Stimulated activated CD4-positive, alpha-beta T cell treated with anti-CD3 and anti-CD28 coated beads, Interleukin-4, amount 100 ng/mL, for 24 hours (primary cell): ENCODE data around the gene POC1A.

Source experiments
- DNase-seq: peaks from one replicate; pipeline ENCODE4 v3.0.0-alpha.2; 2020

POC1A gene

DNA sequence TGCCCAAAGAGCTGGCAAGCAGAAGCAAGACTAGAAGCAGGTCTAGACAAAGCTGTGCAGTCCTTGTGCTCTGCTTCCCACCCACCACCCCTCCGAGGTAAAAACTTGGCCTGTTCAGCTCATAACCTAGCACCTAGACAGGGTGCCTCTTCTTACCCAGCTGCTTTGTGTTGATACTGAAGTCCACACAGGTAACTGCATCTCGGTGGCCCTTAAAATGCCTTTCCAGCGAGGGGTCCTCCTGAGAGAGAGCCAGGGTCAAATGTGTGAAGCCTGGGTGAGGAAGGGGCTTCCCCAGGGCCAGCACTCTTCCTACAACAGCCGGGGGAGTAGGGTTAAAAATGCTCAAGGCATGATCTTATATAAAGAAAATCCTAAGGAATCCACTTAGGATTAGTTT, 3.4 kb downstream of the POC1A start:
- no peak for DNase-seq

DNA sequence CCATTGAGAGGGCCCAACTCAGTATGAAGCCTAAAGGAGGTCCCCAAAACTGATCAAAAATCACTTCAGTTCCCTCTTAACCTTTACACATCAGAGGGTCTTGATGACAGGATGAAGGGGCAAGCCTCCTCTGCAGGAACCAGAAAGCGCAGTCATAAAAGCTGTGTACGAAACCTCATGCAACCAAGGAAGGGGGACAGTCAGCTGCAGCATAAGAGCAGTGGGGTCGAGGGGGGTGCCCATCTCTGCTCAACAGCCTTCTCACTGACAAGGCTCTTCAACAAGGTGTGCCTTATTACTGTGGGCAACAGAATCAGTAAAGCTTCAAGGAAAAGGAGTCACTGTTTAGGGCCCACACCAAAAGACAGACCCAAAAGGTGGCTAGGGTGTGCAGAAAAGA, 3.9 kb downstream of the POC1A start:
- no peak for DNase-seq

DNA sequence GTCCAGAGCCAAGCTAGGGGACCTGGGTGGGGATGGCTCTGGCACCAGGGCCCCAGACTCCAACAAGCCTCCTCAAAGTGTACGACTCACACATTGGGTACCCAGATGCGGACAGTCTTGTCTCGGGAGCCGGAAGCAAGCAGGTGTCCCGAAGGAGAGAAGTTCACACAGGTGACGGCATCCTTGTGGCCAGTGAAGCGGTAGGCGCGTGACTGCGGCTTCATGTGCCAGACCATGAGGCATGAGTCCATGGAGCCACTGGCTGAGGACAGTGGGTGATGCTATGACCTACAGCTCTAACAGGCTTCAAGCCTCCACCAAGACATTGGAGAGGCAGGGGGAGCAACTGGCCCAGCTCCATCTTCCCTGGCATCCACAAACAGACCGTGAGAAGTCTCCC, 4.5 kb downstream of the POC1A start:
- no peak for DNase-seq

DNA sequence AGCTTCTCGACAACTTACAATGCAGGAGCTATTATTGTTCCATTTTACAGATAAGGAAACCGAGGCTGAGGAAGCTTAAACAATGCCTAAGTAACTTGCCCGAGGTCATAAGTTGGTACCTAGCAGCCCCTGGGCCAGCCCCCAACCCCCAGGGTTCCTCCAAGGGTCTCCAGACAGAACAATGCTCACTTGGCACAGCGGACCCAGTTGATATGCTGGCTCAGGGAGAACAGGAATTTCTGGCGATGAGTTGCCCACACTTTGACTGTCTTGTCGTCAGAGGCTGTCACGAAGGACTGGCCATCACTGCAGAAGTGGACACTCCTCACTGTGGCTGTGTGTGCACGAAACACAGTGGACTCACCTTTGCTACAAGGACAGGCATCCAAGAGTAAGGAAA, 5.2 kb downstream of the POC1A start:
- no peak for DNase-seq

DNA sequence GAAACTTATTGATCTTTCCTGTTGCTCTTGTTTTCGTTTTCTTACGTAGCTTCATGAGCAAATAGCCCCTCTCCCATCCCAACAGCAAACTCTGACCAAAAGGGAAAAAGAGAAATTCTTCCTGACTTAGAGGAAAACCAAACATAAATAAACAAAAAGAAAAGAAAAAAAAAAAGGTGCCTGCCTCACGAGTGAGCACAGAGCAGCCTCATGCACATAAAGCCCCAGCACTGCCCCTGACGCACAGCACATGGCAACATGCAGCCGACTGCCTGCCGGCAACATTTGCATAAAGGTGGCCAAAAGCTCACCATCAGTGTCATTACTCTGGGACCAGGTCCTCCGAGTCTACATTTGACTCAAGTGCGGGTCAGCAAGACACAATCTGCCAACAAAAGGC, 6.4 kb downstream of the POC1A start:
- no peak for DNase-seq

DNA sequence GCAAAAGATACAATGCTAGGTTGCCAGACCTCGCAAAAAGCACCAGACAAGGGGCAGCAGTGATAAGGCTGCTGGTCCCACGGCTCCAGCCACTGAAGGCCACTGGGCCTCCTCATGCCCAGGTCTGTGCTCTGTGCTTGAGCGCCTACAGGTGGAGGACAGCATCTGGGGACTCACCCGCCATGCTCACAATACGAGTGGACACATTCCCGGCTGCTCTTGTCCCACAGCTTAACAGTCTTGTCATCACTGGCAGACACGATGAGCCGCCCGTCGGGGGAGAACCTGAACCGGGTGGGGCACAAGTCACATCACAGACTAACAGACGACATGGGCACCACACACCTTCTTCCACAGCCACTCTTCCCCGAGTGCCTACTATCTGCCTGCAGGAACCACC, 7.4 kb downstream of the POC1A start:
- no peak for DNase-seq

DNA sequence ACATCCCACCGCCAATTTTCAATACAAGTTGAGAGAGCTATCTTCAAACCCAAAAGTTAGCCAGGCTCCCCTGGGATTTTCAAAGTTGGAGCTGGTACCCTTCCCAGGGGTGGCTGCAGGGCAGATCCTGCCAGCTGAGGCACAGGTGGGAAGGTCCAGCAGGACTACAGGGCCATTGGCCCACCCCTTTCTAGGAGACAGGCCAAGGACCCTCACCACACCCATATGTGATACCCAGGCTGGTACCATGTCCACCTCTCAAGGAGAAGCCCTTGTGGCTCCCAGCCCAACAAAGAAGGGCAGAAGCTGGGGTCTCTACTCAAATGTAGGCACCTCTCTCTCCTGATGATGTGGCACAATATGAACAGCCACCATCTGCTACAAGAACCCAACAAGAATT, 8.0 kb downstream of the POC1A start:
- DNase-seq, result no peak

DNA sequence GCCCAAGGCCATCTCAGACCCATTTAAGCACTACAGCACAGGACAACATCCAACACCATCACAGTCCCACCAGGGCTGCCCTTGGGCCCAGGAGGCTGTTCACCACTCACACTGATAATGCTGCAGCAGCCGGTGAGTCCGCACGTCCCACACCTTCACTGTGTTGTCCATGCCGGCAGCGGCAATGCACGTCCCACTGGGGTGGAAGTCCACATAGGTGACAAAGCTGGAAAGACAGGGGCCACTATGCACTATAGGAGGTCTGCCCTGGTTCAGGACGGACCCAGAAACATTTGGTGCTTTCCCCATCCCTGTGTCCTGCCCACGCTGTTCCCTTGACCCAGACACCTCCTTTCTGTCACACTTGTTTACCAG, 8.5 kb downstream of the POC1A start:
- DNase-seq, result no peak

DNA sequence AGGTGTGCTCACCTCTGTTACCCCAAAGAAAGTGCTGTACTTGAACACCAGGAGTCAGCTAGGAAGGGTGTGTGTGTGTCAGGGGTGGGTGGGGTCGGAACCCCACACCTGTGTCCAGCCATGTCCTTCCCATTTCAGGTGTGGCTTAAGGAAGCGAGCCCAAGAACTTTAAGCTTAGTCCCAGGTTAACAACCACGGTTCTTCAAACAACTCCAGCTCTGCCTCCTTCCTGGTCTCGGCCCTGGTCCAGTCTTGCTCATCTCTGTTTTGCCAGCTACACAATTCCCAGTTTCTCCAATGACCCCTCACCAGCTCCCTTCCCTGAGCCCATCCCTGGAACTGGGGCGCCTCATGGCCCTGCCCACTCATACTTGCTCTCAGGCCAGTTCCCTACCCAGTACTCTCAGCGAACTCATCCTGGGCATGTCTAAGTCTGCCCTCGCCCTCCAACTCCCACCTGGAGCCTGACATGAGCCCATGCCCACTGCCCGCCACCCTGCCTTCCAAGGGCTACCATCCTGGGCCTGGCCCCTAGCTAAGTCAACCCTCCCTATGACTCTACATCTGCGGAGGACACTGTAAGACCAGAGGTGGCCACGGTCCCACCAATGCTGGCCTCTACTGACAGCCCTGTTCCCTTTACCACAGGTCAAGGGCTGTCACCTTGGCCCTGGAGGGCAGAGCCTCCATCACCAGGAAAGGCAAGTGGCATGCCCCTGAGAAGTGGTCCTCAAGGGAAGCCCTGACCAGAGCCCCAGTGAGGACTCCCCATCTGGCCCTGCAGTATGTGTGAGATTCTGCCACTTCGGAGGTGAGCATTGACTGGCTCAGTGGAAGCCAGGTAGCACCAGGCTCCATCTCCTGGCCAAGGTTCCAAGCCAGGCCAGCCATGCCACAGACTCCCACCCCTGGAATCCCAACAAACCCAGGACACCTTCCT, 9.2 kb downstream of the POC1A start:
- DNase-seq, result no peak

DNA sequence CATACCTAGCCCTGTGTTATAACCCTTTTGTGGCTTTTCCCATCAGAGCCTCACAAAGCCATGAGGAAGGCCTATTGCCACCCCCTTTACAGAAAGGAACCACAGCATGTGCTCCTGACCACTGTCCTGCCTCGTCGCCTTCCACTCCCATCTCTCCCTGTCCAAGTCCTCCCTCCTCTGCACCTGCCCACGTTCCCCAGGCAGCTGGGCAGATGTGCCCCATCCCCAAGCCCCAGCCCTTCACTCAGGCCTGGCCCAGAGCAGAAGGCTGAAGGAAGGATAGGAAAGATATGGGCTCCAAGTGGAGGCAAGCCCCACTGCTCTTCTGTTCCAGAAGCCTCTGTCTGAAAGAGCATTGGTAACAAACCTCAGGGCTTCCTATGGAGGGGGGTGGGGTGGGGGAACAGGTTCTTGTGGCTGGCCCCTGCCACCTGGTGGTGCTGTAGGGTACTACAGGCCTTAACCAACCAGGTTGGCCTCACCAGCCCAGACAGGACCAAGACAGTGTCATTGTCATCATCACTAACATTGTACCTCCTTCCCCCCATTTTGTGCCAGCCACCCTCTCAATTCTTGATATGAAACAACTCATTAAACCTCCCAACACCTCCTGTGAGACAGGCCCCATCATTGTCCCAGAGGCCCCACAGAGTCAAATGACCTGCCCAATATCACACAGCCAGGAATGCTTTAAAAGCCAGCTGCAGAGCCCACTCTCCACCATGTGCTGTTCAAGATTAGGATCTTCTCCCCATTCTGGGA, 10.0 kb downstream of the POC1A start:
- DNase-seq, result peak; percentile 88

DNA sequence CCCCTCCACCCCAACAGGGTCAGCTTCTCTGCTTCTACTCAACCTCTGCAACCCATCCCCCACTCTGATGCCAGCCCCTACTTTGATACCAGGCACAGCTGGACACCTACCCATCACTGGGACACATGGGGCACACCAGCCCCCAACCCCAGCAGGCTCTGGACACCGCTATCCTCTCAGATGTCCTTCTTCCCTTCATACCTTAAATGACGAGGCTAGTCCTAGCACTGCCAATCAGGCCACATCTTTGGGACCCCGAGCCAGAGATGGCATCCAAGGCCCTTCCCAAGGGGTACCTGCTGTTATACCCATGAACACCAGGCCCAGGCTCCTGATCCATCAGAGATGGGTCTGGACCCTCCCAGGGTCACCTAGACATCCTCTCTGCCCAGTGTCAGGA, 10.6 kb downstream of the POC1A start:
- no peak for DNase-seq

DNA sequence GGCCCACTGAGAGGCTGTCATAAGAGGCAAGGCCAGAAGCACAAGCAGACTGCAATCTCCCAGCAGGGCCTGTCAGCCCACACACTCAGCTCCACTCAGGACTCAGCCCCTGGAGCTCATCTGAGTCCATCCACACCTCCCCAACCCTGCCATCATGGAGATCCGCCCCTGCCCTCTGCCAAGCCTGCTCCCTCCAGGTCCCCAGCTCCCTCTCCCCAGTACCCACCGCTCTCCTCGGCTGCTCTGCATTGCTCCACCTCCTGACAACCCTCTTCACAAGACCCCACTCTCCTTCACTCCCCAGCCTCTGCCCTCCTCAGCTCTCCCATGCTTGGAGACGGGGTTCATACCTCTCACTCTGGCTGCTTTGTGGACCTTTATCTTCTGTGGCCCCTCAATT, 11.1 kb downstream of the POC1A start:
- DNase-seq, result no peak

DNA sequence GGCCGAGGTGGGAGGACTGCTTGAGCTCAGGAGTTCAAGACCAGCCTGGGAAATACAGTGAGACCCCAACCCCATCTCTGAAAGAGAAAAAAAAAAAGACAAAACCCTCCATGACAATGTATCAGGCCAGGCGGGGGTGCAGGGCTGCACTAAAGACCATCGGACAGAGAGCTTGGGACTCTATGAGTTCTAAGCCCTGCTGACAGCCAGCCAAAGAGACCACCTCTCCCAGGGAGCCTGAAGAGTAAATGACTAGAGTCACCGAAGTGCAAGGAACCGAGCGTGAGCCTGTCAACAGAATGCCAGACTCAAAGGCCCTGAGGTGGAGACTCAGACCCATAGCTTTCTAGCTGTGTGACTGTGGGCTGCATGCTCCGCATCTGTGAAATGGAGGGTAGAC, 12.5 kb downstream of the POC1A start:
- no peak for DNase-seq

DNA sequence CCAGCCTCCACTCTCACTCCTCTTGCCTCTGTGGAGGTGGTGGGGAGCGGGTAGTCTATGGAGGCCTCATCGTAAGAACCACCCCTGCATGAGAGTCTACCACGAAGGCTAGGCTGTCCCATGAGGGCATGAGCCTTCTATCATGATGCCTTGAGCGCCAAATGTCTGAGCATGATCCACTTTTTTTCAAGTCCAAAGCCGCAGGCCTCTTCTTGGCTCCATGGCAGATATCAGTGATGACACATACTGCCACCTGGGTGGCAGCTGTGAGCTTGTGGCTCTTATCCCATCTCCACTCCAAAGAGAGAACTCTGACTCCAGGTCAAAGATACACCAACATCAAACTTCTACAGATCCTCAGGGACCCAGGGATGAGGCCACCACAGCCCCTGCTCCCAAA, 13.5 kb downstream of the POC1A start:
- no peak for DNase-seq

DNA sequence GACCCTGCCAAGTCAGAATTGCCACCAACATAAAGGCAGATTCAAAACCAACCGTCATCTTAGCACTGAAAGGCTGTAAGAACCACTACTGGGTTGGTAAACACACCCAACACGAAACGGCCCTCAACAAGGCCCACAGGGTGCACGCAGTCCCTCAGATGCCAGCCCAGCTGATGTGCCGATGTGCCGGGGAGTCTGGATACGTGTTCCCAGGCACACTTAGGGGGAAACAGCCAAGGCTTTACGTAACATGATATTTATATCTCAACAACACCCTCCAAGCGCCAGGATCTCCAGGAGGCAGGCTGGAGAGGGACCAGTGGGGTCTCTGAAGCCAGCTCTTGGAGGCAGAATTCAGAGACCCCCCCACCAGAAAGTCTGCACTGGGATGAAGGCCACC, 14.2 kb downstream of the POC1A start:
- no peak for DNase-seq

DNA sequence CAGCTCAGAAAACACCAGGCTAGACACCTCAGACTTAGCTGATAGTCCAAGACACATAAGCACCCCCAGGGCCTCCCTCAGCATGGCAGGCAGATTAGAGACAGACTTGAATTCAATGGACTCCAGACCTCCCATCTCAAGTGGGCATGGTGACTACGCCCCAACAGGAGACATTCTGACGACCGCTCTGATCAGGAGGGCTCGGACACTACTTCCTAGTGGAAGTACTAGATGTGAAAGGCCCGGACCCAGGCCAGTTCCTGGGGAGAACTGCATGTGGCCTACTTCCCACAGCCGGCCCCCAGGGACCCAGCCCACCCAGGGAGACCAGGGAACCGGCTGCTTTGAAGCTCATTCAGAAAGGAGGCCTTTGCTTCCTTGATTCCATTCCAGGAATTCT, 16.9 kb downstream of the POC1A start:
- no peak for DNase-seq

DNA sequence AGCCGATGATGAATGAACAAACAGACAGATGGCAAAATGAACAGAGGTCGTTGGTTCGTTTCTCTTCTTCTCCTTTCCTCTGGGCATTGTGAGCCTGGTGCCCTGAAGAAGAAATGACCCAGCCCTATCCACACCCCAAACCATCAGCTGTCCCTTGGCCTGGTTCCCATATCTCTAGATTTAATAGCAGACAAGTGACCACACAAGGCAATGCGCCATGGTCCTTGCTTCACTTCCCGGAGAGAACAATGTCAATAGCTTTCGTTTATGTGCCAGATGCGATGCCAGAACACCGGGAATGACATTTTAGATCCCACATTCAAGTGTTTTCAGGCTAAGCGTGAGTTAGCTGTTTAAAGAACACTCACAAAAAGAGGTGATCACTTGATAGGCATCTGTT, 17.7 kb downstream of the POC1A start:
- DNase-seq, result no peak

DNA sequence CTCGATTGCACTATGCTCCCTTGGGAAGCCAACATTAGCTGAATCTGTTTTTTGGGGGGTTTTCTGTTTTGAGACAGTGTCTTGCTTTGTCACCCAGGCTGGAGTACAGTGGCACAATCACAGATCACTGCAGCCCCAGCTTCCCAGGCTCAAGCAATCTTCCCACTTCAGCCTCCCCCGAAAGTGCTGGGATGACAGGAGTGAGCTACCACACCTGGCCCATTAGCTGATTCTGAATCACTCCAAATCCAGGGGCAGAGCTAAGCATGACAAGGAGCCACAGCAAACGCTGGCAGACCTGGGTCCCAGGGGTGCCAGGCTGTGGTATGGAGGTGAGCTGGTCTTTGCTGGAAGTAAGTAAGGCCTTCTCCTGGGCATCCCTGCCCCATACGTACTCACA, 18.9 kb downstream of the POC1A start:
- no peak for DNase-seq

DNA sequence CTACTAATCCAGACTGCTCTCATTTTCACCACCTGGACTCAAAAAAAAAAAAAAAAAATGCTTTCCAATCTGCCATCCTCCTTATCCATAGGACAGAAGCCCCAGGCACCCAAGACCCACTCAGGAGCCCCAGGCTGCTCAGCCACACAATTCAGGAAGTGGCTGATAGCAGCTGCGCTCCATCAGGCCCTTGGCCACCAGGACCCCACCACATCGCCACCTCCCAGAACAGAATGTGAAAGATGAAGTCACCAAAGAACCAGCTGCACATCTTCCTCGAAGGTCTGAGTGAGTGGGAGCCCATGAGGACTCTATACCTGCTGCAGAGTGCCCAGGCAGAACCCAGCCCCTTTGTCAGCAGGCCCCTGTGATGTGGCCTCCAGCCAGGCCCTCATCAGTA, 19.5 kb downstream of the POC1A start:
- DNase-seq, result no peak

DNA sequence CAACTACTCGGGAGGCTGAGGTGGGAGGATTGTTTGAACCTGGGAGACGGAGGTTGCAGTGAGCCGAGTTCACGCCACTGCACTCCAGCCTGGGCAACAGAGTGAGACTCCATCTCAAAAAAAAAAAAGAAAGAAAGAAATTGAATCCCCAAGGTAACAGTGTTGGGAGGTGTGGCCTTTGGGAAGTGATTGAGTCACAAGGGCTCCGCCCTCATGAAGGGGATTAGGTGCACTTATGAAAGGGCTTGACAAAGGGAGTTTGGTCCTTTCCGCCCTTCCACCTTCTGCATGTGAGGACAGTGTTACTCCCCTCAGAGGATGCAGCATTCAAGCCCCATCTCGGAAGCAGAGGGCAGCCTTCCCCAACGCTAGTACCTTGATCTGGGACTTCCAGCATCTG, 21.3 kb downstream of the POC1A start:
- DNase-seq, result no peak

DNA sequence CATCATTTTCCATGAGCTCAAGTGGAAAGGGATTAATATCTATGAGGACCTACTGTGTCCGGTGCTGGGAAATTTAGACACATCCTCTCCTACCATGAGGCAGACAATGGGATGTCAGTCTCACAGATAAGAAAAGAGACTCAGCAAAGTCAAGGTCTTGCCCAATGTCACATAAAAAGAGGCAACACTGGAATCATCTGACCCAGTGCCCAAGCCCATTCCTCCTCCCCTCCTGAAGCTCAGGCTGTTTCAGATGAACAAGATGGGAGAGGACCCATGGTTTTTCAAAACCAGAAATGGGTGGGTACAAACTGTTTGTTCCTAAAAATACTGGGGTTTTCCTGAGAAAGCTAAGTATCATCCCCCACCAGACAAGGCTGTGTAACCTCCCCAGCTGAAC, 22.2 kb downstream of the POC1A start:
- no peak for DNase-seq

DNA sequence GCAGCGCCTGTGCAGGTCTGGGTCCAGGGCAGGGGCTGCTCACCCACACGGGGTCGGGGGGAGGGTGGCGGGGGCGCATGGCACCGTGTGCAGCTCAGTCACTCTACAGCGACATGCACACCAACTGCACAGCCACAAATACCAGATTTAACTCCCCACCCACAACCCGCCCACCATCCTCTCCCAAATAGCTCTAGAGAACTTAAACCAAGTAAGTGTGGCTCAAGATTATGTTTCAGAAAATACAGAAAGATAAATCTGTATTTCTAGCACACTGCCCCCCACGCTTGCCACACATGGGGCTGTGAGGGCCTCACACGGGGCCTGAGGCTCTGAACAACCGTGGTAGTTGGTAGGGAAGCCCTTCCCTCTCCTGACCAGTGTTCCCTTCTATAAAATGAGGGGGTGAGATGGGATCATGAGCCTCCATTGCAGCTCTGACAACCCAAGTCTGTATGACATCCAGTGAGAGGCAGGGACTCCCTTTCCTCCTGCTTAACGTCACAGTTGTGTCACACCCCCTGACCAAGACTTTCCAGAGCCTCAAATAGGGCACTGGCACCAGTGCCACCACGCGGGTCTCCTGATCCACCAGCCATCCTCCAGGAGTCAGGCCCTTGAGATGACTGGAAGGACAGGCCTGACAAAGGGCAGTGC, 23.1 kb downstream of the POC1A start:
- DNase-seq, result no peak

DNA sequence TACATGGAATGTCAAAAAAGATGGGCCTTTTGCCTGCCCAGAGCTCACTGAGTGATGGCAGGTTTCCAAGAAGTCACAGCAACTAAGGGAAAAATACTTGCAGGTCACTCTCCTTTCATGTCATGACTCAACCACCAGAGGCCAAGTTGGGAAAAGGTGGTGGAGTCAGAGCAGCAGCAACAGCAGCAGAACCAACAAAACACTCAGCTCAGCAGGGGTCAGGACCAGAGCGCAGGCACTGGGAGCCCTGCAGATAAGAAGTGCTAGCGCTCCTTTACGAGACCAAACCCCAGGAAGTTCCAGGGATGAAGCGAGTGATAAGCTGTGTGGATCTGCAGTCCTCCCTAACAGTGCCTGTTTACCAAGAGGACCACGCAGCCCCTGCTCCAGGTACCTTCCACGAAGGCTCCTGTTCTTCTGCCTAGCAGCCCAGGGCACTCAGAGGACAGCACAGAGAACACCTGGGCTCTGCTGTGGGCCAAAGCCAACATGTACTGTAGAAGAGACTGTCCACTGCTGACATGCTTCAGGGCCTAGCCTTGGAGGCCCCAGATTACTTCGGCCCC, 26.0 kb downstream of the POC1A start:
- no peak for DNase-seq

DNA sequence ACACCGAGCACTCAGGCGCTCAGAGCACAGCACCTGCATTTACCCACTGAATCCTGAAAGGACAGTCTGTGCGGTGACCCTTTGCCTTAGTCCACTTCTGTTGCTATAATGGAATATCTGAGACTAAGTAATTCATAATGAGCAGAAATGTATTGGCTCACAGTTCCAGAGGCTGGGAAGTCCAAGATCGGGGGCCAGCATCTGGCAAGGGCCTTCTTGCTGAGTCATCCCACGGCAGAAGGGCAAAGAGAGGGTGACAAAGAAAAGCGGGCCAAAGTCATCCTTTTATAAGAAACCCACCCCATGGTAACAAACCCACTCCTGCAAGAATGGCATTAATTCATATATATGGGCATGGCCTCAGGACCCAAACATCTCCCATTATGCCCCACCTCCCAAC, 27.7 kb downstream of the POC1A start:
- no peak for DNase-seq
